DMS114 treated with DMSO at 0.1 percent for 48 hours (cell line): Measurements from ENCODE around the gene FMO1.
"Not testable (repeated sequence)": the region's sequence is repeated elsewhere in the genome, so short reads cannot be mapped to it uniquely, and the experiment has no call there.

Experiments used
- DNase-seq: peaks from one replicate; lab custom pipeline; 2025; ENCODE audit not compliant: unreplicated experiment; lab: John Stamatoyannopoulos, UW

The FMO1 gene

GRCh38 chr1:171233183-171233582, 15.1 kb upstream of the FMO1 start:
- DNase-seq = no peak

GRCh38 chr1:171236231-171236630, 12.1 kb upstream of the FMO1 start:
- not testable (repeated sequence) for DNase-seq

- no peak for DNase-seq
Measured at GRCh38 chr1:171243878-171244277, 4.4 kb upstream of the FMO1 start.

- DNase-seq = peak; percentile 47
Measured at GRCh38 chr1:171245458-171246064, 2.7 kb upstream of the FMO1 start.

- no peak for DNase-seq
Measured at GRCh38 chr1:171247501-171247900, 793 bp upstream of the FMO1 start.

GRCh38 chr1:171248841-171249240, 547 bp downstream of the FMO1 start:
- no peak for DNase-seq

GRCh38 chr1:171250263-171250662, 2.0 kb downstream of the FMO1 start:
- DNase-seq = no peak

- peak; percentile 40 for DNase-seq
Measured at GRCh38 chr1:171251042-171251951, 3.0 kb downstream of the FMO1 start.

GRCh38 chr1:171251952-171252300, 3.6 kb downstream of the FMO1 start:
- DNase-seq = no peak

- no peak for DNase-seq
Measured at GRCh38 chr1:171252482-171252881, 4.2 kb downstream of the FMO1 start.

- DNase-seq = no peak
Measured at GRCh38 chr1:171254859-171255258, 6.6 kb downstream of the FMO1 start.

GRCh38 chr1:171256940-171257606, 8.8 kb downstream of the FMO1 start:
- DNase-seq = no peak

GRCh38 chr1:171257607-171258076, 9.3 kb downstream of the FMO1 start:
- DNase-seq = no peak

GRCh38 chr1:171258429-171258828, 10.1 kb downstream of the FMO1 start:
- no peak for DNase-seq

- no peak for DNase-seq
Measured at GRCh38 chr1:171258943-171259342, 10.6 kb downstream of the FMO1 start.

- no peak for DNase-seq
Measured at GRCh38 chr1:171261336-171261735, 13.0 kb downstream of the FMO1 start.

- no peak for DNase-seq
Measured at GRCh38 chr1:171263901-171264300, 15.6 kb downstream of the FMO1 start.

GRCh38 chr1:171265686-171266085, 17.4 kb downstream of the FMO1 start:
- no peak for DNase-seq

GRCh38 chr1:171266930-171267329, 18.6 kb downstream of the FMO1 start:
- no peak for DNase-seq

GRCh38 chr1:171267391-171267790, 19.1 kb downstream of the FMO1 start:
- DNase-seq = no peak

GRCh38 chr1:171270806-171271205, 22.5 kb downstream of the FMO1 start:
- no peak for DNase-seq

GRCh38 chr1:171277534-171277933, 29.2 kb downstream of the FMO1 start:
- DNase-seq = no peak
